GM12872 (cell line): Measurements from ENCODE around the gene P2RX4.

ENCODE experiments used
- TF ChIP-seq, protein P1 (sequence below): IDR thresholded peaks from 3 replicates; pipeline ENCODE4 v1.5.1; 2011; ENCODE audit warnings: low read depth, mild to moderate bottlenecking, low read length, moderate library complexity; ENCODE audit not compliant: insufficient read depth

Gene P2RX4

GRCh38 chr12:121237415-121237814, 27.5 kb downstream of the P2RX4 start:
- TF ChIP-seq, protein P1, sequence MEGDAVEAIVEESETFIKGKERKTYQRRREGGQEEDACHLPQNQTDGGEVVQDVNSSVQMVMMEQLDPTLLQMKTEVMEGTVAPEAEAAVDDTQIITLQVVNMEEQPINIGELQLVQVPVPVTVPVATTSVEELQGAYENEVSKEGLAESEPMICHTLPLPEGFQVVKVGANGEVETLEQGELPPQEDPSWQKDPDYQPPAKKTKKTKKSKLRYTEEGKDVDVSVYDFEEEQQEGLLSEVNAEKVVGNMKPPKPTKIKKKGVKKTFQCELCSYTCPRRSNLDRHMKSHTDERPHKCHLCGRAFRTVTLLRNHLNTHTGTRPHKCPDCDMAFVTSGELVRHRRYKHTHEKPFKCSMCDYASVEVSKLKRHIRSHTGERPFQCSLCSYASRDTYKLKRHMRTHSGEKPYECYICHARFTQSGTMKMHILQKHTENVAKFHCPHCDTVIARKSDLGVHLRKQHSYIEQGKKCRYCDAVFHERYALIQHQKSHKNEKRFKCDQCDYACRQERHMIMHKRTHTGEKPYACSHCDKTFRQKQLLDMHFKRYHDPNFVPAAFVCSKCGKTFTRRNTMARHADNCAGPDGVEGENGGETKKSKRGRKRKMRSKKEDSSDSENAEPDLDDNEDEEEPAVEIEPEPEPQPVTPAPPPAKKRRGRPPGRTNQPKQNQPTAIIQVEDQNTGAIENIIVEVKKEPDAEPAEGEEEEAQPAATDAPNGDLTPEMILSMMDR, result no peak

DNA sequence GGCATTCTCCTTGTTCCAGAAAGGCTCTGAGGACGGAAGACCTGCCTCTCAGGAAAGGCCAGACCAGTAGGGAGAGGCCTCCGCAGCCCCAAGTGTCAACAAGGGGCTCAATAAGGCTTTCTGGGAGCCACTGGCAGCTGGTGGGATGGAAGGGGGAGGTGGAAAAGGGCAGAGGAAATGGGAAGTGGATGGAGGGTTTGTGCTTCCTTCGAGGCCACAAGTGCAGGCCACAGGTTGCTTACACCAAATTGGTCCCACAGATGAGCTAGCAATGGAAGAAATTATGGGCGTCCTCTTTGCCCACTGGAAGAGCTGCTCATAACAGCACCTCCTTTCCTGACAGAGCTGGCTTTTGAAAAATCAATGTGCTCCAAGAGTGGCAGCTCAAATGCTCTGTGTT, 28.2 kb downstream of the P2RX4 start:
- TF ChIP-seq, protein P1, result no peak

DNA sequence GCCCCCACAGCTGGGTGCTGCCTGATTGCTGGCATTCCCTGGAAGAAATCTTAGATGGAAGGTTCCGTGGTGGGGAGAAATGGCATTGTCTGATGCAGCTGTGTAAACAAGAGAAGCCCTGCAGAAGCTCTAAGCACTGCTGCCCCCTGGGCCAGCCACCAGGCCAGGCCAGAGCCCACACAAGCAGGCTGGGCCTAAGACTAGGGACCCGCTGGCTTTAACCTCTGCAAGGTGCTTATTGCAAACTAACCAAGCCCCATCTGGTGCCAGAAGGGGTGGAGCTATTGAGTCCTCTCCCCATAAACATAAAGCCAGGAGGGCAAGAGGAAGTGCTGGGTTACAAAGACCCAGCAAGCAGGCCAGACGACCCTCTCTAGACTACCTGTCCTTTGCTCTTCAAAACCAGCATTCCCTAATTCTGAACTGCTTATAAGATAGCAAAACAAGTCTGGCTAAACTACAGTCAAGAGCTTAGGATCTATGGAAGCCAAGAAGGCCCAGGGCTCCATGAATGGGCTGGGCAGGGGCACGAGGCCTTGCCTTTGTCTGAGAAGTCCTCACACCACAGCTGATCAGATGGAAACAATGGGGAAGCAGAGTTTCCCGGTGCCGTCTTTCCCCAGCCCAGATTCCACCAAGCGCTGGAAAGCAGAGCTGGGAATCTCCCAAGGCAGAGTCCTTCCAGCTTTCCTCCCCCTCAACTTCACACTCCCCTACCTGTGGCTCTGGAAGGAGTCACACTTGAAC, 28.8 kb downstream of the P2RX4 start:
- TF ChIP-seq, protein P1, result no peak

GRCh38 chr12:121239351-121240061, 29.6 kb downstream of the P2RX4 start:
- TF ChIP-seq, protein P1, result no peak

DNA sequence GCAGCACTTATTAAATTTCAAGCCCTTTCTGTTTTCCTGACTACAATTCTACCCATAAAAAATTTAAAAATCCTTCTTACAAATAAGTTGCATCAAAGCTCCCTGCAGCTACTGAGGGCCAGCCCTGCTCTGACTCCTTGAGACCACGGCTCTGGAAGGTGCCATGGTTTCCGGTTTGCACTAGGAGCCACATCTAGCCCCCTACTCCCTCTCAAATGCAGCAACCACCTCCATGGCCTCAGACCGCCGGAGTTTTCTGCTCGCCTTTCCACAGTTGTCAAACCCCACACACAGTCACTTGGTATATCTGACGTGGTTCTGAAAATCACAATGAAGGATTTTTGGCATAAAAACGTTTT, 30.1 kb downstream of the P2RX4 start:
- TF ChIP-seq, protein P1, result no peak

GRCh38 chr12:121240484-121241101, 30.7 kb downstream of the P2RX4 start:
- TF ChIP-seq, protein P1, result no peak

- TF ChIP-seq, protein P1, result no peak
Observed at GRCh38 chr12:121241156-121241970, 31.4 kb downstream of the P2RX4 start.
